ENCODE data around the gene PCNX2. TPM values are rescaled to one million over a fixed set of nuclear protein-coding genes. Genes with fewer than 3 reads are reported as not detected.

Gene PCNX2
- polyA plus RNA-seq, 3 donors: 0.29 to 7.9 (median 0.62) TPM

DNA sequence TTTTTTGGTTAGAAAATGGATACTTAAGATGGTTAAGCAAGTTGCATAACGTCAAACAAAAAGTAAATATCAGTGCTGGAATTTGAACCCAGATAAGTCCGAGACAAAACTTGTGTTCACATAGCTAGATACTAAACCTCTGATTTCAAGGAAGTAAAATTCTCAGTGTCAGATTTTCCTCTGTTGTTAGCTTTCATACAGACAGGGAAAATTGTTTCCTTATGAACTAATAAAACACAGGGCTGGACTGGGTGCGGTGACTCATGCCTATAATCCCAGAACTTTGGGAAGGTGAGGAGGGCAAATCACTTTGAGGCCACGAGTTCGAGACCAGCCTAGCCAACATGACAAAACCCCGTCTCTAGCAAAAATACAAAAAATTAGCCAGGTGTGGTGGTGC is 51.3 kb downstream of the PCNX2 start:
- Mint-ChIP-seq H3K4me3 (no peak overlapping the region), H3K27ac (no peak overlapping the region), H3K36me3 (peaks cover 5 to 13% of the 10 kb centered on the region in 2 donors), H3K27me3 (ENCODE audit: low read depth in 3 of 3) (peaks cover 0 to 2% (median 0%) of the 10 kb centered on the region in 3 donors), H3K4me1 (peaks cover 39% of the 10 kb centered on the region), H3K9me3 (peaks cover 0 to 2% (median 0%) of the 10 kb centered on the region in 7 donors)
- no peak overlapping the region for H3K4me3 ChIP-seq (replicated peaks in 1 of 3; ENCODE audit: low read depth in 2 of 3, low read length in 3 of 3)
- H3K79me2 ChIP-seq (ENCODE audit: insufficient read depth, low read length): no peaks in the 10 kb centered on the region
- TF ChIP-seq, protein P1, sequence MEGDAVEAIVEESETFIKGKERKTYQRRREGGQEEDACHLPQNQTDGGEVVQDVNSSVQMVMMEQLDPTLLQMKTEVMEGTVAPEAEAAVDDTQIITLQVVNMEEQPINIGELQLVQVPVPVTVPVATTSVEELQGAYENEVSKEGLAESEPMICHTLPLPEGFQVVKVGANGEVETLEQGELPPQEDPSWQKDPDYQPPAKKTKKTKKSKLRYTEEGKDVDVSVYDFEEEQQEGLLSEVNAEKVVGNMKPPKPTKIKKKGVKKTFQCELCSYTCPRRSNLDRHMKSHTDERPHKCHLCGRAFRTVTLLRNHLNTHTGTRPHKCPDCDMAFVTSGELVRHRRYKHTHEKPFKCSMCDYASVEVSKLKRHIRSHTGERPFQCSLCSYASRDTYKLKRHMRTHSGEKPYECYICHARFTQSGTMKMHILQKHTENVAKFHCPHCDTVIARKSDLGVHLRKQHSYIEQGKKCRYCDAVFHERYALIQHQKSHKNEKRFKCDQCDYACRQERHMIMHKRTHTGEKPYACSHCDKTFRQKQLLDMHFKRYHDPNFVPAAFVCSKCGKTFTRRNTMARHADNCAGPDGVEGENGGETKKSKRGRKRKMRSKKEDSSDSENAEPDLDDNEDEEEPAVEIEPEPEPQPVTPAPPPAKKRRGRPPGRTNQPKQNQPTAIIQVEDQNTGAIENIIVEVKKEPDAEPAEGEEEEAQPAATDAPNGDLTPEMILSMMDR (IDR thresholded peaks at IDR 0.05): no peak
- intact Hi-C loops (cut with micrococcal nuclease): loop anchor here (5.0 to 10.0 kb wide), 3 partner anchors 309 to 1372 kb away; partner anchors contain the start of gene SIPA1L2 (in 2 of the 2)
- no peaks in the 10 kb centered on the region for H3K36me3 ChIP-seq (replicated peaks in 1 of 2; ENCODE audit: control insufficient read depth in 1 of 2, insufficient read depth in 2 of 2, low read length in 2 of 2)
- no peak for DNase-seq
- no peaks in the 10 kb centered on the region for H3K9me3 ChIP-seq (replicated peaks in 1 of 2; ENCODE audit: control insufficient read depth in 1 of 2, insufficient read depth in 1 of 2, low read length in 2 of 2)
- H3K4me2 ChIP-seq (replicated peaks; ENCODE audit: extremely low read depth, low read length, poor library complexity, severe bottlenecking): no peak overlapping the region
- H3K27me3 ChIP-seq (ENCODE audit: control insufficient read depth in 2 of 2, insufficient read depth in 2 of 2, low read length in 2 of 2): no peaks in the 10 kb centered on the region
- no peaks in the 10 kb centered on the region for H4K20me1 ChIP-seq (ENCODE audit: insufficient read depth, low read length)
- H2AFZ ChIP-seq (ENCODE audit: insufficient read depth, low read depth, low read length, poor library complexity, severe bottlenecking): no peak overlapping the region
- H3K9ac ChIP-seq (ENCODE audit: insufficient read depth, low read length, poor library complexity, severe bottlenecking): no peak overlapping the region
- WGBS (ENCODE audit: insufficient coverage): 100% methylated on average over 2 of the region's 6 CpGs
- H3K27ac ChIP-seq (ENCODE audit: low read depth in 1 of 2, low read length in 2 of 2): no peak overlapping the region
- peaks cover 29 to 33% of the 10 kb centered on the region in 2 donors for H3K4me1 ChIP-seq (ENCODE audit: control insufficient read depth in 1 of 2, insufficient read depth in 2 of 2, low read length in 2 of 2)

GRCh38 chr1:233242827-233243483 is 52.6 kb downstream of the PCNX2 start:
- Histone ChIP-seq H3K36me3 (replicated peaks in 1 of 2; ENCODE audit: control insufficient read depth in 1 of 2, insufficient read depth in 2 of 2, low read length in 2 of 2) (no peaks in the 10 kb centered on the region), H3K4me1 (ENCODE audit: control insufficient read depth in 1 of 2, insufficient read depth in 2 of 2, low read length in 2 of 2) (peaks cover 23 to 26% of the 10 kb centered on the region in 2 donors), H3K4me2 (replicated peaks; ENCODE audit: extremely low read depth, low read length, poor library complexity, severe bottlenecking) (peak overlapping the region; percentile 39), H3K9me3 (replicated peaks in 1 of 2; ENCODE audit: control insufficient read depth in 1 of 2, insufficient read depth in 1 of 2, low read length in 2 of 2) (no peaks in the 10 kb centered on the region), H3K27ac (ENCODE audit: low read depth in 1 of 2, low read length in 2 of 2) (peak overlapping the region in 1 of 2 donors; percentile 29), H2AFZ (ENCODE audit: insufficient read depth, low read depth, low read length, poor library complexity, severe bottlenecking) (no peak overlapping the region), H3K4me3 (replicated peaks in 1 of 3; ENCODE audit: low read depth in 2 of 3, low read length in 3 of 3) (peak overlapping the region in 1 of 3 experiments; percentile 24), H3K79me2 (ENCODE audit: insufficient read depth, low read length) (no peaks in the 10 kb centered on the region), H3K27me3 (ENCODE audit: control insufficient read depth in 2 of 2, insufficient read depth in 2 of 2, low read length in 2 of 2) (no peaks in the 10 kb centered on the region), H4K20me1 (ENCODE audit: insufficient read depth, low read length) (no peaks in the 10 kb centered on the region), H3K9ac (ENCODE audit: insufficient read depth, low read length, poor library complexity, severe bottlenecking) (no peak overlapping the region)
- H3K27ac Mint-ChIP-seq: peak overlapping the region in 4 of 7 donors; percentile 48 to 83 (median 74)
- peaks cover 5 to 9% of the 10 kb centered on the region in 2 donors for H3K36me3 Mint-ChIP-seq
- DNase-seq: peak; percentile 33 to 70 (median 54)
- peak overlapping the region in 1 of 2 donors; percentile 53 for H3K4me3 Mint-ChIP-seq
- H3K4me1 Mint-ChIP-seq: peaks cover 28% of the 10 kb centered on the region
- H3K27me3 Mint-ChIP-seq (ENCODE audit: low read depth in 3 of 3): peaks cover 0 to 2% (median 0%) of the 10 kb centered on the region in 3 donors
- intact Hi-C loops (cut with micrococcal nuclease): loop anchor here (5.0 to 10.0 kb wide), 3 partner anchors 308 to 1371 kb away; partner anchors contain the start of gene SIPA1L2 (in 2 of the 2)
- TF ChIP-seq, protein P1 (IDR thresholded peaks at IDR 0.05): no peak
- H3K9me3 Mint-ChIP-seq: no peaks in the 10 kb centered on the region
- 17% methylated on average over 1 of the region's 4 CpGs for WGBS (ENCODE audit: insufficient coverage)

All from CD14-positive monocyte (primary cell).